H9 (cell line): ENCODE results near the gene CACHD1. TPM values are rescaled to one million over a fixed set of nuclear protein-coding genes. Genes with fewer than 3 reads are reported as not detected.

Experiments used
- DNase-seq: peaks from one replicate; pipeline ENCODE4 v3.0.0-alpha.2; 2017
- H2AFZ ChIP-seq: one replicate; pipeline ENCODE4 v1.6.1; 2013; ENCODE audit warnings: mild to moderate bottlenecking, low read length, control low read depth, moderate library complexity
- H2AK5ac ChIP-seq: 2 replicates; pipeline ENCODE4 v1.6.1; 2013; ENCODE audit warnings: low read length, control low read depth, mixed read lengths; ENCODE audit not compliant: insufficient read length
- H2BK120ac ChIP-seq: one replicate; pipeline ENCODE4 v1.6.1; 2013; ENCODE audit warnings: low read depth, mild to moderate bottlenecking, low read length, control low read depth, inconsistent platforms; ENCODE audit not compliant: poor library complexity, severe bottlenecking
- H2BK12ac ChIP-seq: 2 replicates; pipeline ENCODE4 v1.6.1; 2013; ENCODE audit warnings: low read length, control low read depth, mixed read lengths, low read depth; ENCODE audit not compliant: insufficient read length
- H2BK15ac ChIP-seq: 2 replicates; pipeline ENCODE4 v1.6.1; 2013; ENCODE audit warnings: low read depth, low read length, control low read depth
- H2BK20ac ChIP-seq: one replicate; pipeline ENCODE4 v1.6.1; 2013; ENCODE audit warnings: low read depth, mild to moderate bottlenecking, low read length, control low read depth, inconsistent platforms; ENCODE audit not compliant: poor library complexity, severe bottlenecking
- H2BK5ac ChIP-seq: 2 replicates; pipeline ENCODE4 v1.6.1; 2013; ENCODE audit warnings: low read length, control low read depth, mixed read lengths; ENCODE audit not compliant: insufficient read length
- H3K14ac ChIP-seq: 2 replicates; pipeline ENCODE4 v1.6.1; 2013; ENCODE audit warnings: low read length, control low read depth; ENCODE audit not compliant: insufficient read depth
- H3K18ac ChIP-seq: 2 replicates; pipeline ENCODE4 v1.6.1; 2013; ENCODE audit warnings: low read depth, mild to moderate bottlenecking, mixed read lengths, low read length, control low read depth; ENCODE audit not compliant: insufficient read length
- H3K23ac ChIP-seq: 2 replicates; pipeline ENCODE4 v1.6.1; 2013; ENCODE audit warnings: low read length, control low read depth, mixed read lengths, low read depth; ENCODE audit not compliant: insufficient read length
- H3K23me2 ChIP-seq: 2 replicates; pipeline ENCODE4 v1.6.1; 2013; ENCODE audit warnings: low read depth, mild to moderate bottlenecking, mixed read lengths, low read length, control low read depth; ENCODE audit not compliant: insufficient read length, poor library complexity, severe bottlenecking
- H3K27ac ChIP-seq: 2 replicates; pipeline ENCODE4 v1.5.1; 2013; ENCODE audit warnings: low read length, control low read depth, mixed read lengths, low read depth; ENCODE audit not compliant: insufficient read length
- H3K27me3 ChIP-seq: 2 replicates; pipeline ENCODE4 v1.6.1; 2013; ENCODE audit warnings: low read length, control low read depth, inconsistent platforms; ENCODE audit not compliant: insufficient read depth
- H3K4ac ChIP-seq: 2 replicates; pipeline ENCODE4 v1.6.1; 2013; ENCODE audit warnings: low read depth, mild to moderate bottlenecking, control low read depth, inconsistent platforms, low read length, moderate library complexity
- H3K4me1 ChIP-seq: 2 replicates; pipeline ENCODE4 v1.6.1; 2013; ENCODE audit warnings: low read length, control low read depth, inconsistent platforms; ENCODE audit not compliant: insufficient read depth
- H3K4me2 ChIP-seq: 2 replicates; pipeline ENCODE4 v1.6.1; 2013; ENCODE audit warnings: low read length, control low read depth, mixed read lengths; ENCODE audit not compliant: insufficient read length, insufficient read depth
- H3K56ac ChIP-seq: 2 replicates; pipeline ENCODE4 v1.6.1; 2013; ENCODE audit warnings: low read depth, mild to moderate bottlenecking, mixed read lengths, low read length, control low read depth; ENCODE audit not compliant: insufficient read length
- H3K79me1 ChIP-seq: 2 replicates; pipeline ENCODE4 v1.6.1; 2013; ENCODE audit warnings: low read depth, mild to moderate bottlenecking, moderate library complexity, low read length, control low read depth, inconsistent platforms; ENCODE audit not compliant: insufficient read depth, poor library complexity, severe bottlenecking
- H3K79me2 ChIP-seq: 2 replicates; pipeline ENCODE4 v1.6.1; 2013; ENCODE audit warnings: low read length, control low read depth, inconsistent platforms; ENCODE audit not compliant: insufficient read depth
- H3K9ac ChIP-seq: 2 replicates; pipeline ENCODE4 v1.6.1; 2013; ENCODE audit warnings: low read length, control low read depth, mixed read lengths; ENCODE audit not compliant: insufficient read length; ENCODE audit errors: extremely low read depth
- H3K9me3 ChIP-seq: one replicate; pipeline ENCODE4 v1.6.1; 2013; ENCODE audit warnings: low read depth, low read length, inconsistent platforms; ENCODE audit not compliant: control insufficient read depth
- H3T11ph ChIP-seq: one replicate; pipeline ENCODE4 v1.6.1; 2013; ENCODE audit warnings: mild to moderate bottlenecking, low read length, control low read depth, inconsistent platforms
- H4K20me1 ChIP-seq: one replicate; pipeline ENCODE4 v1.6.1; 2013; ENCODE audit not compliant: control insufficient read depth, insufficient read length, insufficient read depth
- H4K5ac ChIP-seq: 2 replicates; pipeline ENCODE4 v1.6.1; 2013; ENCODE audit warnings: low read depth, mild to moderate bottlenecking, mixed read lengths, low read length, control low read depth; ENCODE audit not compliant: insufficient read length
- H4K8ac ChIP-seq: replicated peaks from 2 replicates; pipeline ENCODE4 v1.6.1; 2013; ENCODE audit warnings: low read length, control low read depth, mixed read lengths, low read depth; ENCODE audit not compliant: insufficient read length
- H4K91ac ChIP-seq: 2 replicates; pipeline ENCODE4 v1.6.1; 2013; ENCODE audit warnings: low read depth, mild to moderate bottlenecking, moderate library complexity, mixed read lengths, low read length, control low read depth; ENCODE audit not compliant: insufficient read length
- H3K27ac Mint-ChIP-seq, 3 experiments: 2 replicates in 2 of 3; 3 replicates in 1 of 3; pipeline ENCODE4 v1.8.0; 2020 to 2021; ENCODE audit warnings: mixed read lengths in 3 of 3, mild to moderate bottlenecking in 1 of 3, moderate library complexity in 1 of 3
- H3K27me3 Mint-ChIP-seq: 2 replicates; pipeline ENCODE4 v1.8.0; 2021; ENCODE audit warnings: low read depth, mild to moderate bottlenecking, moderate library complexity, mixed read lengths
- H3K36me3 Mint-ChIP-seq, 3 experiments: 2 replicates in 2 of 3; 3 replicates in 1 of 3; pipeline ENCODE4 v1.8.0; 2020 to 2021; ENCODE audit warnings: low read depth in 3 of 3, mixed read lengths in 3 of 3; ENCODE audit not compliant: insufficient read depth in 1 of 3
- H3K4me1 Mint-ChIP-seq, 2 experiments: 2 replicates each; pipeline ENCODE4 v1.8.0; 2020; ENCODE audit warnings: mixed read lengths in 2 of 2
- H3K4me3 Mint-ChIP-seq, 2 experiments: 2 replicates in 1 of 2; 3 replicates in 1 of 2; pipeline ENCODE4 v1.8.0; 2020 to 2021; ENCODE audit warnings: mild to moderate bottlenecking in 2 of 2, mixed read lengths in 2 of 2, moderate library complexity in 1 of 2
- H3K9me3 Mint-ChIP-seq, 2 experiments: 2 replicates in 1 of 2; 3 replicates in 1 of 2; pipeline ENCODE4 v1.8.0; 2020; ENCODE audit warnings: mild to moderate bottlenecking in 2 of 2, mixed read lengths in 2 of 2, moderate library complexity in 1 of 2
- CTCF ChIP-seq: fragments of 200-600 bp; sonication (generic); conservative IDR thresholded peaks from 3 replicates; pipeline ENCODE4 v1.8.0; 2021; ENCODE audit warnings: antibody characterized with exemption, mild to moderate bottlenecking
- WGBS: extraction: QIAGEN DNeasy Blood & Tissue Kit; methylation state at CpG from one replicate; pipeline ENCODE4 v1.1.7; 2013; ENCODE audit warnings: missing lambda C conversion rate, low lambda C conversion rate, mixed read lengths; ENCODE audit not compliant: insufficient read length; ENCODE audit errors: extremely low coverage; 5-methylcytosine and 5-hydroxymethylcytosine counted together
- total RNA-seq: library from RNA; stranded (reverse); gene quantifications from 2 replicates; pipeline ENCODE4 v1.2.1, GENCODE V29; 2021

Gene CACHD1
- total RNA-seq, 1 experiment from 2014 or later, result 94.2 TPM

GRCh38 chr1:64421377-64421776 lies 48.6 kb upstream of the CACHD1 start:
- Histone ChIP-seq H2BK15ac (no peak overlapping the region), H3T11ph (no peak overlapping the region), H3K4ac (no peak overlapping the region), H2BK120ac (no peak overlapping the region), H3K23ac (no peak overlapping the region), H2AK5ac (no peak overlapping the region), H3K56ac (no peak overlapping the region), H4K91ac (no peak overlapping the region), H4K8ac (no peak overlapping the region), H3K79me2 (no peaks in the 10 kb centered on the region), H2AFZ (no peak overlapping the region), H4K20me1 (no peaks in the 10 kb centered on the region), H3K27ac (no peak overlapping the region), H3K79me1 (no peaks in the 10 kb centered on the region), H3K18ac (no peak overlapping the region), H3K9ac (no peak overlapping the region), H3K27me3 (no peaks in the 10 kb centered on the region), H3K4me1 (no peaks in the 10 kb centered on the region), H3K9me3 (no peaks in the 10 kb centered on the region), H3K14ac (no peak overlapping the region), H2BK20ac (no peak overlapping the region), H2BK12ac (no peak overlapping the region), H3K23me2 (no peaks in the 10 kb centered on the region), H4K5ac (no peak overlapping the region), H2BK5ac (no peak overlapping the region), H3K4me2 (no peak overlapping the region)
- Mint-ChIP-seq H3K27ac (no peak overlapping the region), H3K4me3 (no peak overlapping the region), H3K4me1 (no peaks in the 10 kb centered on the region), H3K36me3 (no peaks in the 10 kb centered on the region), H3K27me3 (no peaks in the 10 kb centered on the region), H3K9me3 (no peaks in the 10 kb centered on the region; a peak in 1 of 5 replicates)
- DNase-seq, result no peak
- whole genome bisulfite sequencing, result no CpG with 5 or more reads among the region's 4 CpGs
- no peak for TF ChIP-seq CTCF
